Gastrocnemius medialis (tissue), 4 donors: ENCODE results near the gene TMEM221.

Experiments
- POLR2A ChIP-seq, 2 donors: fragments of 450-650 bp; IDR thresholded peaks; one replicate each; pipeline ENCODE4 v1.6.1; 2017; ENCODE audit warnings: antibody characterized with exemption in 2 of 2, mild to moderate bottlenecking in 2 of 2, moderate library complexity in 2 of 2
- TF ChIP-seq, protein P1 (sequence below), 5 experiments: fragments of 450-650 bp in 3 of 5; fragments of 200-600 bp in 2 of 5; sonication (generic) in 2 of 5; IDR thresholded peaks in 4 of 5; conservative IDR thresholded peaks in 1 of 5; 1 replicate in 4 of 5; 2 replicates in 1 of 5; pipeline ENCODE4 v1.5.1; 2016 to 2019; ENCODE audit warnings: antibody characterized with exemption in 5 of 5, mild to moderate bottlenecking in 3 of 5, moderate library complexity in 3 of 5

DNA sequence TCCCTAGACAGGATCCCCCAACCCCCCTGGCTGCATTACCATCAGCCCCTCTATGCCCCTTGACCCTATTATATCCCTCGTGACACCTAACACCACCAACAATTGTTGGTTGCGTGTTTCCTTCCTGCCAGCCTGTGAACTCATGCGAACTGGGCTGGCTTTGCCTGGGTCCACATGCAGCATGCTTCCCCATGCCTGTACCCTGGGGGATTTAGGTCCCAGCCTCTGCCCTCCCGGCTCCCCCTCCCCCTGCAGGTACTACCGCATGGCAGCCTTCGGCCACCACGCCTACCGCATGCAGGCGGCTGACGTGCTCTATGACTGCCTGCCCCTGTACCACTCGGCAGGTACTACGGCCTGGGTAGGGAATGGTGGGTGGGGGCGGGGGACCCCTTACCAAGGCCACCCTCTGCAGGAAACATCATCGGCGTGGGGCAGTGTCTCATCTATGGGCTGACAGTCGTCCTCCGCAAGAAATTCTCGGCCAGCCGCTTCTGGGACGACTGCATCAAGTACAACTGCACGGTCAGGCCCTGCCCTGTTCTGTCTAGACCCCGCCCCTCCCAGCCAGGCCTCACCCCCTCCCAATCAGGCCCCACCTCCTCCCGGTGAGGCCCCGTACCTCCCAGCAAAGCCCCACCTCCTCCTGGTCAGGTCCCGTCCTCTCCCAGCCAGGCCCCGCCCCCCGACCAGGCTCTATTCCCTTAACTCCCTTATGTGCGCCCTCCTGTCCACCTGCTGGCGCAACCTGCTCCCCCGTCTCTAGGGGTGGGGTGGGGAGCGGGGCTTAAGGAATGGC lies 40.3 kb upstream of the TMEM221 start:
- TF ChIP-seq, protein P1, sequence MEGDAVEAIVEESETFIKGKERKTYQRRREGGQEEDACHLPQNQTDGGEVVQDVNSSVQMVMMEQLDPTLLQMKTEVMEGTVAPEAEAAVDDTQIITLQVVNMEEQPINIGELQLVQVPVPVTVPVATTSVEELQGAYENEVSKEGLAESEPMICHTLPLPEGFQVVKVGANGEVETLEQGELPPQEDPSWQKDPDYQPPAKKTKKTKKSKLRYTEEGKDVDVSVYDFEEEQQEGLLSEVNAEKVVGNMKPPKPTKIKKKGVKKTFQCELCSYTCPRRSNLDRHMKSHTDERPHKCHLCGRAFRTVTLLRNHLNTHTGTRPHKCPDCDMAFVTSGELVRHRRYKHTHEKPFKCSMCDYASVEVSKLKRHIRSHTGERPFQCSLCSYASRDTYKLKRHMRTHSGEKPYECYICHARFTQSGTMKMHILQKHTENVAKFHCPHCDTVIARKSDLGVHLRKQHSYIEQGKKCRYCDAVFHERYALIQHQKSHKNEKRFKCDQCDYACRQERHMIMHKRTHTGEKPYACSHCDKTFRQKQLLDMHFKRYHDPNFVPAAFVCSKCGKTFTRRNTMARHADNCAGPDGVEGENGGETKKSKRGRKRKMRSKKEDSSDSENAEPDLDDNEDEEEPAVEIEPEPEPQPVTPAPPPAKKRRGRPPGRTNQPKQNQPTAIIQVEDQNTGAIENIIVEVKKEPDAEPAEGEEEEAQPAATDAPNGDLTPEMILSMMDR (IDR thresholded peaks at IDR 0.05 in 4 of 5, conservative IDR thresholded peaks at IDR 0.05 in 1 of 5), result no peak
- TF ChIP-seq POLR2A (IDR thresholded peaks at IDR 0.05), result no peak
